H9 (cell line): ENCODE results near the gene CCDC175. TPM values are rescaled to one million over a fixed set of nuclear protein-coding genes. Genes with fewer than 3 reads are reported as not detected.

ENCODE experiments used
- DNase-seq: peaks from one replicate; pipeline ENCODE4 v3.0.0-alpha.2; 2017
- H2AFZ ChIP-seq: one replicate; pipeline ENCODE4 v1.6.1; 2013; ENCODE audit warnings: mild to moderate bottlenecking, low read length, control low read depth, moderate library complexity
- H2AK5ac ChIP-seq: 2 replicates; pipeline ENCODE4 v1.6.1; 2013; ENCODE audit warnings: low read length, control low read depth, mixed read lengths; ENCODE audit not compliant: insufficient read length
- H2BK120ac ChIP-seq: one replicate; pipeline ENCODE4 v1.6.1; 2013; ENCODE audit warnings: low read depth, mild to moderate bottlenecking, low read length, control low read depth, inconsistent platforms; ENCODE audit not compliant: poor library complexity, severe bottlenecking
- H2BK12ac ChIP-seq: 2 replicates; pipeline ENCODE4 v1.6.1; 2013; ENCODE audit warnings: low read length, control low read depth, mixed read lengths, low read depth; ENCODE audit not compliant: insufficient read length
- H2BK15ac ChIP-seq: 2 replicates; pipeline ENCODE4 v1.6.1; 2013; ENCODE audit warnings: low read depth, low read length, control low read depth
- H2BK20ac ChIP-seq: one replicate; pipeline ENCODE4 v1.6.1; 2013; ENCODE audit warnings: low read depth, mild to moderate bottlenecking, low read length, control low read depth, inconsistent platforms; ENCODE audit not compliant: poor library complexity, severe bottlenecking
- H2BK5ac ChIP-seq: 2 replicates; pipeline ENCODE4 v1.6.1; 2013; ENCODE audit warnings: low read length, control low read depth, mixed read lengths; ENCODE audit not compliant: insufficient read length
- H3K14ac ChIP-seq: 2 replicates; pipeline ENCODE4 v1.6.1; 2013; ENCODE audit warnings: low read length, control low read depth; ENCODE audit not compliant: insufficient read depth
- H3K18ac ChIP-seq: 2 replicates; pipeline ENCODE4 v1.6.1; 2013; ENCODE audit warnings: low read depth, mild to moderate bottlenecking, mixed read lengths, low read length, control low read depth; ENCODE audit not compliant: insufficient read length
- H3K23ac ChIP-seq: 2 replicates; pipeline ENCODE4 v1.6.1; 2013; ENCODE audit warnings: low read length, control low read depth, mixed read lengths, low read depth; ENCODE audit not compliant: insufficient read length
- H3K23me2 ChIP-seq: 2 replicates; pipeline ENCODE4 v1.6.1; 2013; ENCODE audit warnings: low read depth, mild to moderate bottlenecking, mixed read lengths, low read length, control low read depth; ENCODE audit not compliant: insufficient read length, poor library complexity, severe bottlenecking
- H3K27ac ChIP-seq: 2 replicates; pipeline ENCODE4 v1.5.1; 2013; ENCODE audit warnings: low read length, control low read depth, mixed read lengths, low read depth; ENCODE audit not compliant: insufficient read length
- H3K27me3 ChIP-seq: 2 replicates; pipeline ENCODE4 v1.6.1; 2013; ENCODE audit warnings: low read length, control low read depth, inconsistent platforms; ENCODE audit not compliant: insufficient read depth
- H3K4ac ChIP-seq: 2 replicates; pipeline ENCODE4 v1.6.1; 2013; ENCODE audit warnings: low read depth, mild to moderate bottlenecking, control low read depth, inconsistent platforms, low read length, moderate library complexity
- H3K4me1 ChIP-seq: 2 replicates; pipeline ENCODE4 v1.6.1; 2013; ENCODE audit warnings: low read length, control low read depth, inconsistent platforms; ENCODE audit not compliant: insufficient read depth
- H3K4me2 ChIP-seq: 2 replicates; pipeline ENCODE4 v1.6.1; 2013; ENCODE audit warnings: low read length, control low read depth, mixed read lengths; ENCODE audit not compliant: insufficient read length, insufficient read depth
- H3K56ac ChIP-seq: 2 replicates; pipeline ENCODE4 v1.6.1; 2013; ENCODE audit warnings: low read depth, mild to moderate bottlenecking, mixed read lengths, low read length, control low read depth; ENCODE audit not compliant: insufficient read length
- H3K79me1 ChIP-seq: 2 replicates; pipeline ENCODE4 v1.6.1; 2013; ENCODE audit warnings: low read depth, mild to moderate bottlenecking, moderate library complexity, low read length, control low read depth, inconsistent platforms; ENCODE audit not compliant: insufficient read depth, poor library complexity, severe bottlenecking
- H3K79me2 ChIP-seq: 2 replicates; pipeline ENCODE4 v1.6.1; 2013; ENCODE audit warnings: low read length, control low read depth, inconsistent platforms; ENCODE audit not compliant: insufficient read depth
- H3K9ac ChIP-seq: 2 replicates; pipeline ENCODE4 v1.6.1; 2013; ENCODE audit warnings: low read length, control low read depth, mixed read lengths; ENCODE audit not compliant: insufficient read length; ENCODE audit errors: extremely low read depth
- H3K9me3 ChIP-seq: one replicate; pipeline ENCODE4 v1.6.1; 2013; ENCODE audit warnings: low read depth, low read length, inconsistent platforms; ENCODE audit not compliant: control insufficient read depth
- H3T11ph ChIP-seq: one replicate; pipeline ENCODE4 v1.6.1; 2013; ENCODE audit warnings: mild to moderate bottlenecking, low read length, control low read depth, inconsistent platforms
- H4K20me1 ChIP-seq: one replicate; pipeline ENCODE4 v1.6.1; 2013; ENCODE audit not compliant: control insufficient read depth, insufficient read length, insufficient read depth
- H4K5ac ChIP-seq: 2 replicates; pipeline ENCODE4 v1.6.1; 2013; ENCODE audit warnings: low read depth, mild to moderate bottlenecking, mixed read lengths, low read length, control low read depth; ENCODE audit not compliant: insufficient read length
- H4K8ac ChIP-seq: replicated peaks from 2 replicates; pipeline ENCODE4 v1.6.1; 2013; ENCODE audit warnings: low read length, control low read depth, mixed read lengths, low read depth; ENCODE audit not compliant: insufficient read length
- H4K91ac ChIP-seq: 2 replicates; pipeline ENCODE4 v1.6.1; 2013; ENCODE audit warnings: low read depth, mild to moderate bottlenecking, moderate library complexity, mixed read lengths, low read length, control low read depth; ENCODE audit not compliant: insufficient read length
- H3K27ac Mint-ChIP-seq, 3 experiments: 2 replicates in 2 of 3; 3 replicates in 1 of 3; pipeline ENCODE4 v1.8.0; 2020 to 2021; ENCODE audit warnings: mixed read lengths in 3 of 3, mild to moderate bottlenecking in 1 of 3, moderate library complexity in 1 of 3
- H3K27me3 Mint-ChIP-seq: 2 replicates; pipeline ENCODE4 v1.8.0; 2021; ENCODE audit warnings: low read depth, mild to moderate bottlenecking, moderate library complexity, mixed read lengths
- H3K36me3 Mint-ChIP-seq, 3 experiments: 2 replicates in 2 of 3; 3 replicates in 1 of 3; pipeline ENCODE4 v1.8.0; 2020 to 2021; ENCODE audit warnings: low read depth in 3 of 3, mixed read lengths in 3 of 3; ENCODE audit not compliant: insufficient read depth in 1 of 3
- H3K4me1 Mint-ChIP-seq, 2 experiments: 2 replicates each; pipeline ENCODE4 v1.8.0; 2020; ENCODE audit warnings: mixed read lengths in 2 of 2
- H3K4me3 Mint-ChIP-seq, 2 experiments: 2 replicates in 1 of 2; 3 replicates in 1 of 2; pipeline ENCODE4 v1.8.0; 2020 to 2021; ENCODE audit warnings: mild to moderate bottlenecking in 2 of 2, mixed read lengths in 2 of 2, moderate library complexity in 1 of 2
- H3K9me3 Mint-ChIP-seq, 2 experiments: 2 replicates in 1 of 2; 3 replicates in 1 of 2; pipeline ENCODE4 v1.8.0; 2020; ENCODE audit warnings: mild to moderate bottlenecking in 2 of 2, mixed read lengths in 2 of 2, moderate library complexity in 1 of 2
- CTCF ChIP-seq: fragments of 200-600 bp; sonication (generic); conservative IDR thresholded peaks from 3 replicates; pipeline ENCODE4 v1.8.0; 2021; ENCODE audit warnings: antibody characterized with exemption, mild to moderate bottlenecking
- WGBS: extraction: QIAGEN DNeasy Blood & Tissue Kit; methylation state at CpG from one replicate; pipeline ENCODE4 v1.1.7; 2013; ENCODE audit warnings: missing lambda C conversion rate, low lambda C conversion rate, mixed read lengths; ENCODE audit not compliant: insufficient read length; ENCODE audit errors: extremely low coverage; 5-methylcytosine and 5-hydroxymethylcytosine counted together
- total RNA-seq: library from RNA; stranded (reverse); gene quantifications from 2 replicates; pipeline ENCODE4 v1.2.1, GENCODE V29; 2021

Gene CCDC175
- total RNA-seq, 1 experiment from 2014 or later = 0.09 TPM

- Histone ChIP-seq H3K18ac (no peak within 1 kb of the TSS), H3K79me2 (no peaks in the 10 kb centered on the region), H3K27me3 (peaks cover 3% of the 10 kb centered on the region; the same call in 1 of the 2 replicates), H3K23ac (no peak within 1 kb of the TSS), H3K9me3 (no peaks in the 10 kb centered on the region), H3K4me2 (peak within 1 kb of the TSS; percentile 36), H3K27ac (no peak within 1 kb of the TSS), H3K4ac (no peak within 1 kb of the TSS), H3T11ph (no peak within 1 kb of the TSS), H2BK12ac (no peak within 1 kb of the TSS), H3K56ac (no peak within 1 kb of the TSS), H2BK5ac (no peak within 1 kb of the TSS), H2BK15ac (no peak within 1 kb of the TSS), H3K9ac (peak within 1 kb of the TSS; percentile 32), H3K4me1 (no peaks in the 10 kb centered on the region), H2BK120ac (no peak within 1 kb of the TSS), H3K14ac (no peak within 1 kb of the TSS), H4K20me1 (no peaks in the 10 kb centered on the region), H2AFZ (no peak within 1 kb of the TSS), H3K23me2 (peaks cover 12% of the 10 kb centered on the region), H4K5ac (no peak within 1 kb of the TSS), H4K8ac (no peak within 1 kb of the TSS), H2BK20ac (no peak within 1 kb of the TSS), H3K79me1 (no peaks in the 10 kb centered on the region), H4K91ac (no peak within 1 kb of the TSS), H2AK5ac (no peak within 1 kb of the TSS)
- no peak for DNase-seq
- Mint-ChIP-seq H3K27me3 (peaks cover 25% of the 10 kb centered on the region), H3K4me3 (peak within 1 kb of the TSS; percentile 75 to 87), H3K36me3 (peaks cover 0 to 6% (median 0%) of the 10 kb centered on the region in 3 experiments; a peak in 3 of 7 replicates), H3K27ac (no peak within 1 kb of the TSS; a peak in 1 of 7 replicates), H3K9me3 (no peaks in the 10 kb centered on the region), H3K4me1 (peaks cover 9 to 12% of the 10 kb centered on the region in 2 experiments)
- no peak for TF ChIP-seq CTCF
- WGBS = no CpG with 5 or more reads among the region's 40 CpGs
These were observed 111.1 kb downstream of the CCDC175 start, which contains the start of gene GPR135 for GRCh38 chr14:59465316-59466135. TSS of gene GPR135 (minus strand) at chr14:59465380. CDS start at chr14:59465226, 154 bp downstream.
